H1 (cell line): ENCODE data around the gene ARHGAP42. TPM values are rescaled to one million over a fixed set of nuclear protein-coding genes. Genes with fewer than 3 reads are reported as not detected.
A peak's percentile ranks its signal among the peaks of the same experiment; 100 is the strongest.

ENCODE experiments used
- CTCF ChIA-PET: fragments of 300-600 bp; sonication (Branson Sonifier 250); formaldehyde crosslinking; loops from one replicate; lab custom pipeline; 2021; ENCODE audit not compliant: partially characterized antibody; lab: Charles Lee
- POLR2A ChIA-PET: fragments of 300-600 bp; sonication (Branson Sonifier 250); formaldehyde crosslinking; loops from one replicate; lab custom pipeline; 2021; ENCODE audit warnings: inconsistent platforms; ENCODE audit not compliant: partially characterized antibody; lab: Charles Lee
- DNase-seq, 2 experiments: peaks; one replicate each; pipeline versions ENCODE4 v3.0.0 to v3.0.0-alpha.2; 2010 to 2022; ENCODE audit warnings: low spot score in 2 of 2, low read depth in 1 of 2, mixed read lengths in 1 of 2
- FAIRE-seq: peaks from 2 replicates; lab custom pipeline; 2011; peaks lifted over from hg19 to GRCh38; lab: Jason Lieb, UNC
- H2AFZ ChIP-seq: 2 replicates; pipeline ENCODE4 v1.8.1; 2012; ENCODE audit warnings: low read length, inconsistent platforms
- H2AK5ac ChIP-seq: 2 replicates; pipeline ENCODE4 v1.6.1; 2013; ENCODE audit warnings: low read depth, low read length
- H2BK120ac ChIP-seq: replicated peaks from 2 replicates; pipeline ENCODE3; 2013; ENCODE audit warnings: low read depth, low read length, inconsistent platforms
- H2BK12ac ChIP-seq: 2 replicates; pipeline ENCODE4 v1.6.1; 2013; ENCODE audit warnings: low read depth, low read length
- H2BK15ac ChIP-seq: 2 replicates; pipeline ENCODE4 v1.6.1; 2013; ENCODE audit warnings: low read length
- H2BK20ac ChIP-seq: 2 replicates; pipeline ENCODE4 v1.6.1; 2013; ENCODE audit warnings: low read length
- H2BK5ac ChIP-seq: 2 replicates; pipeline ENCODE4 v1.6.1; 2013; ENCODE audit warnings: low read depth, low read length
- H3K14ac ChIP-seq: 2 replicates; pipeline ENCODE4 v1.6.1; 2013; ENCODE audit warnings: inconsistent platforms; ENCODE audit not compliant: insufficient read length
- H3K18ac ChIP-seq: 2 replicates; pipeline ENCODE4 v1.6.1; 2013; ENCODE audit warnings: low read length; ENCODE audit errors: extremely low read depth
- H3K23ac ChIP-seq: 2 replicates; pipeline ENCODE4 v1.6.1; 2013; ENCODE audit warnings: inconsistent platforms; ENCODE audit not compliant: insufficient read length
- H3K23me2 ChIP-seq: 2 replicates; pipeline ENCODE4 v1.6.1; 2013; ENCODE audit warnings: low read depth, low read length
- H3K27ac ChIP-seq: 2 replicates; pipeline ENCODE4 v1.6.1; 2011; ENCODE audit warnings: low read depth, low read length, inconsistent platforms
- H3K27me3 ChIP-seq, 4 experiments: replicated peaks in 1 of 4; 1 replicate in 1 of 4; 2 replicates in 3 of 4; pipeline versions ENCODE4 v1.6.1 to v1.8.1; 2011 to 2013; ENCODE audit warnings: low read length in 3 of 4, mild to moderate bottlenecking in 3 of 4, inconsistent platforms in 2 of 4, mixed read lengths in 2 of 4, moderate library complexity in 1 of 4; ENCODE audit not compliant: control insufficient read depth in 3 of 4, insufficient read depth in 3 of 4; ENCODE audit errors: extremely low read depth in 1 of 4
- H3K36me3 ChIP-seq, 4 experiments: 2 replicates each; pipeline versions ENCODE4 v1.6.1 to v1.8.1; 2011 to 2013; ENCODE audit warnings: mild to moderate bottlenecking in 4 of 4, low read length in 3 of 4, moderate library complexity in 2 of 4, control low read depth in 1 of 4, inconsistent platforms in 1 of 4; ENCODE audit not compliant: insufficient read depth in 4 of 4, control insufficient read depth in 2 of 4
- H3K4ac ChIP-seq: replicated peaks from 2 replicates; pipeline ENCODE3; 2013; ENCODE audit warnings: low read length, low read depth, mixed read lengths, inconsistent platforms; ENCODE audit not compliant: insufficient read length
- H3K4me1 ChIP-seq, 4 experiments: replicated peaks in 1 of 4; 1 replicate in 1 of 4; 2 replicates in 3 of 4; pipeline versions ENCODE4 v1.6.1 to v1.8.1; 2011 to 2013; ENCODE audit warnings: low read length in 3 of 4, inconsistent platforms in 2 of 4, mixed read lengths in 1 of 4; ENCODE audit not compliant: insufficient read depth in 4 of 4, control insufficient read depth in 3 of 4
- H3K4me2 ChIP-seq, 2 experiments: 2 replicates each; pipeline versions ENCODE4 v1.6.1 to v1.8.1; 2011 to 2013; ENCODE audit warnings: low read depth in 2 of 2, low read length in 2 of 2, control low read depth in 1 of 2, inconsistent platforms in 1 of 2, mild to moderate bottlenecking in 1 of 2; ENCODE audit not compliant: insufficient read depth in 1 of 2
- H3K4me3 ChIP-seq, 4 experiments: fragments of 200-600, 300-600 bp in 1 of 4; sonication (generic), shearing (Covaris generic), sonication (Bioruptor Twin) in 1 of 4; 2 replicates each; pipeline versions ENCODE4 v1.5.1 to v1.8.1; 2011 to 2016; ENCODE audit warnings: low read length in 4 of 4, low read depth in 3 of 4, control low read depth in 2 of 4, inconsistent platforms in 2 of 4, mild to moderate bottlenecking in 2 of 4, mixed read lengths in 1 of 4, moderate library complexity in 1 of 4; ENCODE audit not compliant: insufficient read depth in 2 of 4; ENCODE audit errors: extremely low read depth in 1 of 4
- H3K56ac ChIP-seq: replicated peaks from 2 replicates; pipeline ENCODE3; 2013; ENCODE audit warnings: low read depth, mild to moderate bottlenecking, mixed read lengths, low read length, inconsistent platforms; ENCODE audit not compliant: insufficient read length
- H3K79me1 ChIP-seq: 2 replicates; pipeline ENCODE4 v1.6.1; 2013; ENCODE audit warnings: low read depth, low read length, control low read depth
- H3K79me2 ChIP-seq, 2 experiments: 2 replicates each; pipeline versions ENCODE4 v1.6.1 to v1.8.1; 2012 to 2013; ENCODE audit warnings: low read length in 2 of 2, mild to moderate bottlenecking in 2 of 2, inconsistent platforms in 1 of 2; ENCODE audit not compliant: insufficient read depth in 2 of 2, control insufficient read depth in 1 of 2
- H3K9ac ChIP-seq, 4 experiments: replicated peaks in 1 of 4; 1 replicate in 1 of 4; 2 replicates in 3 of 4; pipeline versions ENCODE4 v1.6.1 to v1.8.1; 2011 to 2013; ENCODE audit warnings: low read depth in 3 of 4, low read length in 3 of 4, control low read depth in 2 of 4, mild to moderate bottlenecking in 2 of 4, moderate library complexity in 2 of 4, inconsistent platforms in 1 of 4; ENCODE audit errors: extremely low read depth in 1 of 4
- H3K9me3 ChIP-seq, 2 experiments: 2 replicates each; pipeline versions ENCODE4 v1.6.1 to v1.8.1; 2012 to 2013; ENCODE audit warnings: mild to moderate bottlenecking in 2 of 2, moderate library complexity in 2 of 2, control low read depth in 1 of 2, inconsistent platforms in 1 of 2, low read depth in 1 of 2, low read length in 1 of 2, mixed read lengths in 1 of 2; ENCODE audit not compliant: insufficient read depth in 2 of 2
- H4K20me1 ChIP-seq, 2 experiments: replicated peaks in 1 of 2; 2 replicates each; pipeline versions ENCODE3 to v1.8.1; 2011 to 2013; ENCODE audit warnings: inconsistent platforms in 2 of 2, low read length in 2 of 2, mild to moderate bottlenecking in 1 of 2; ENCODE audit not compliant: insufficient read depth in 2 of 2, control insufficient read depth in 1 of 2
- H4K5ac ChIP-seq: 2 replicates; pipeline ENCODE4 v1.6.1; 2013; ENCODE audit warnings: low read length, low read depth, mixed read lengths, inconsistent platforms; ENCODE audit not compliant: insufficient read length
- H4K8ac ChIP-seq: 2 replicates; pipeline ENCODE4 v1.8.0; 2013; ENCODE audit warnings: mild to moderate bottlenecking, moderate library complexity, low read length, inconsistent platforms; ENCODE audit not compliant: insufficient read depth; ENCODE audit errors: extremely low read depth
- H4K91ac ChIP-seq: replicated peaks from 2 replicates; pipeline ENCODE3; 2013; ENCODE audit warnings: low read length, mixed read lengths, inconsistent platforms; ENCODE audit not compliant: insufficient read length
- KDM1A ChIP-seq: fragments of 200-600, 300-600 bp; sonication (generic); IDR thresholded peaks from 2 replicates; pipeline ENCODE4 v1.7.1; 2016; ENCODE audit warnings: mild to moderate bottlenecking, low read length, borderline replicate concordance
- SP1 ChIP-seq: IDR thresholded peaks from 2 replicates; pipeline ENCODE4 v1.6.1; 2011; ENCODE audit warnings: low read depth, low read length
- WGBS, 2 experiments: shearing (Covaris generic) in 1 of 2; methylation state at CpG; one replicate each; pipeline versions ENCODE4 v1.1.6 to v1.1.7; 2013 to 2015; ENCODE audit warnings: low lambda C conversion rate in 2 of 2, mixed read lengths in 2 of 2, inconsistent platforms in 1 of 2, low coverage in 1 of 2, missing lambda C conversion rate in 1 of 2; ENCODE audit not compliant: insufficient replicate concordance in 2 of 2, insufficient coverage in 1 of 2, insufficient read length in 1 of 2; ENCODE audit errors: extremely low coverage in 1 of 2, missing lambda C conversion rate in 1 of 2; 5-methylcytosine and 5-hydroxymethylcytosine counted together
- polyA plus RNA-seq, 7 experiments: library from polyadenylated mRNA; depleted of rRNA in 3 of 7; stranded (reverse) in 5 of 7; unstranded in 2 of 7; fragments of >200 nt in 5 of 7; fragments of 200-250 nt in 2 of 7; gene quantifications; 1 replicate in 5 of 7; 2 replicates in 1 of 7; 4 replicates in 1 of 7; pipeline versions ENCODE4 v1.2.1 to v1.2.3, GENCODE V29; 2011 to 2013; ENCODE audit warnings: missing spikeins in 2 of 7, mixed read lengths in 2 of 7
- total RNA-seq: library from RNA; stranded (reverse); fragmentation: NEBNext Ultra II Directional; extraction: Animal tissue kit (Norgen Biotek cat#: 25700); gene quantifications from 2 replicates; pipeline ENCODE4 v1.2.1, GENCODE V29; 2021

The ARHGAP42 gene
- total and polyA plus RNA-seq, 2 of the 8 experiments (the other 6 are each of a cell fraction or from before 2014, with no cell fraction given): 22.2 to 33.5 TPM

GRCh38 chr11:100812517-100812916 is 125.4 kb downstream of the ARHGAP42 start:
- Histone ChIP-seq H2BK5ac (no peak overlapping the region), H3K27me3 (no peaks in the 10 kb centered on the region), H3K4ac (no peak overlapping the region), H2BK12ac (no peak overlapping the region), H4K5ac (no peak overlapping the region), H2AFZ (no peak overlapping the region), H3K27ac (no peak overlapping the region), H2BK120ac (no peak overlapping the region), H4K20me1 (no peaks in the 10 kb centered on the region), H3K9ac (no peak overlapping the region), H3K79me1 (no peaks in the 10 kb centered on the region; the same call in 1 of the 2 replicates), H3K18ac (no peak overlapping the region), H3K4me3 (no peak overlapping the region), H3K36me3 (no peaks in the 10 kb centered on the region), H3K4me1 (peaks cover 0 to 6% (median 3%) of the 10 kb centered on the region in 4 experiments; a peak in 3 of 7 replicates), H2BK20ac (no peak overlapping the region), H3K56ac (no peak overlapping the region), H4K8ac (no peak overlapping the region), H3K23me2 (no peaks in the 10 kb centered on the region), H3K79me2 (peaks cover 0 to 22% of the 10 kb centered on the region in 2 experiments; a peak in 2 of 4 replicates), H3K23ac (no peak overlapping the region), H2AK5ac (no peak overlapping the region), H3K9me3 (no peaks in the 10 kb centered on the region), H2BK15ac (no peak overlapping the region), H3K14ac (no peak overlapping the region), H4K91ac (no peak overlapping the region), H3K4me2 (no peak overlapping the region)
- TF ChIP-seq KDM1A: peak; percentile 73; the same call in 1 of the 2 replicates
- no peak for TF ChIP-seq SP1
- FAIRE-seq (no peak), DNase-seq (no peak)
- CTCF ChIA-PET: interaction anchor here (1.1 to 1.9 kb wide), 4 partner anchors 12 to 131 kb away, joined by 3 to 6 read pairs (median 4); no protein-coding TSS in a partner anchor
- POLR2A ChIA-PET: interaction anchor here (1.3 kb wide), 1 partner anchor 10 kb away, joined by 4 read pairs; no protein-coding TSS in a partner anchor
- 86 to 100% methylated on average over 1 to 2 of the region's 2 CpGs for WGBS, 2 experiments
